K562 (cell line): ENCODE measurements around the gene SYT7. TPM values are rescaled to one million over a fixed set of nuclear protein-coding genes. Genes with fewer than 3 reads are reported as not detected.

Source experiments
- ATAC-seq: fragments of 200-7000 bp; cut with Tn5 transposase; 3 replicates; pipeline ENCODE4 v1.9.1; 2020; ENCODE audit warnings: moderate library complexity
- BruUV-seq: library from RNA; stranded (reverse); fragments of 400-500 nt; replicated peaks from 2 replicates; lab custom pipeline; 2021; lab: Mats Ljungman, UMichigan
- CTCF ChIA-PET: fragments of 300-600 bp; formaldehyde crosslinking; extraction: SDS; loops from one replicate; lab custom pipeline; 2021; ENCODE audit warnings: low intra/inter-chr PET ratio; lab: Yijun Ruan, JAX
- POLR2A ChIA-PET: fragments of 300-600, 350-650 bp; sonication (Branson Sonifier 250); formaldehyde crosslinking; extraction: SDS; loops from one replicate; lab custom pipeline; 2021; ENCODE audit warnings: antibody characterized with exemption, inconsistent platforms; lab: Yijun Ruan, JAX
- DNase-seq, 4 experiments: peaks; one replicate each; pipeline versions ENCODE4 v3.0.0 to v3.0.0-alpha.2; 2011 to 2018; ENCODE audit warnings: low spot score in 3 of 4, mixed read lengths in 3 of 4; ENCODE audit errors: extremely low read depth in 1 of 4
- FAIRE-seq: peaks from 2 replicates; lab custom pipeline; 2011; peaks lifted over from hg19 to GRCh38; lab: Jason Lieb, UNC
- H2AFZ ChIP-seq: 2 replicates; pipeline ENCODE4 v1.6.0; 2011; ENCODE audit warnings: low read depth, low read length, control low read depth, inconsistent platforms
- H3K27ac ChIP-seq: fragments of 200-600 bp; 3 replicates; pipeline ENCODE4 v1.8.0; 2011; ENCODE audit warnings: low read depth, mild to moderate bottlenecking, control low read depth, inconsistent platforms, low read length, moderate library complexity, mixed read lengths; ENCODE audit errors: extremely low read depth
- H3K27me3 ChIP-seq, 2 experiments: fragments of 300-600 bp in 1 of 2; 2 replicates in 1 of 2; 3 replicates in 1 of 2; pipeline versions ENCODE4 v1.6.0 to v1.8.0; 2011; ENCODE audit warnings: inconsistent platforms in 2 of 2, low read length in 2 of 2, mild to moderate bottlenecking in 1 of 2, mixed read lengths in 1 of 2, moderate library complexity in 1 of 2; ENCODE audit not compliant: control insufficient read depth in 2 of 2, insufficient read depth in 2 of 2
- H3K36me3 ChIP-seq: fragments of 300-600 bp; 3 replicates; pipeline ENCODE4 v1.8.0; 2011; ENCODE audit warnings: mild to moderate bottlenecking, low read length, inconsistent platforms; ENCODE audit not compliant: control insufficient read depth, insufficient read depth
- H3K4me1 ChIP-seq, 2 experiments: fragments of 200-600 bp in 1 of 2; replicated peaks in 1 of 2; 2 replicates in 1 of 2; 3 replicates in 1 of 2; pipeline versions ENCODE4 v1.5.1 to v1.8.0; 2011; ENCODE audit warnings: inconsistent platforms in 2 of 2, low read length in 2 of 2, mild to moderate bottlenecking in 1 of 2, mixed read lengths in 1 of 2, moderate library complexity in 1 of 2; ENCODE audit not compliant: control insufficient read depth in 2 of 2, insufficient read depth in 2 of 2
- H3K4me2 ChIP-seq: 2 replicates; pipeline ENCODE4 v1.6.1; 2011; ENCODE audit warnings: low read length, control low read depth, inconsistent platforms, mixed read lengths; ENCODE audit not compliant: insufficient read depth
- H3K4me3 ChIP-seq: fragments of 200-600 bp; sonication (generic), shearing (Covaris generic); 2 replicates; pipeline ENCODE4 v1.5.1; 2016; ENCODE audit warnings: control low read depth, inconsistent platforms
- H3K79me2 ChIP-seq: fragments of 200-600 bp; 3 replicates; pipeline ENCODE4 v1.8.0; 2011; ENCODE audit warnings: low read length, inconsistent platforms; ENCODE audit not compliant: control insufficient read depth, insufficient read depth
- H3K9ac ChIP-seq, 2 experiments: 2 replicates each; pipeline versions ENCODE4 v1.6.0 to v1.6.1; 2011; ENCODE audit warnings: low read depth in 2 of 2, low read length in 2 of 2, control low read depth in 1 of 2, inconsistent platforms in 1 of 2, mild to moderate bottlenecking in 1 of 2, mixed read lengths in 1 of 2; ENCODE audit not compliant: insufficient read depth in 1 of 2
- H3K9me1 ChIP-seq: one replicate; pipeline ENCODE4 v1.6.0; 2011; ENCODE audit warnings: inconsistent platforms, mild to moderate bottlenecking, low read length, moderate library complexity; ENCODE audit not compliant: control insufficient read depth, insufficient read depth
- H3K9me3 ChIP-seq: replicated peaks from 2 replicates; pipeline ENCODE4 v1.5.1; 2011; ENCODE audit warnings: low read depth, low read length, inconsistent platforms; ENCODE audit not compliant: control insufficient read depth, insufficient read depth
- H4K20me1 ChIP-seq: replicated peaks from 2 replicates; pipeline ENCODE4 v1.6.1; 2011; ENCODE audit warnings: low read length, inconsistent platforms, mixed read lengths; ENCODE audit not compliant: control insufficient read depth, insufficient read depth
- CBFA2T3 ChIP-seq: fragments of 450-650 bp; IDR thresholded peaks from 2 replicates; pipeline ENCODE4 v1.6.1; 2017
- CBX2 ChIP-seq: fragments of 200-600 bp; sonication (generic); IDR thresholded peaks from one replicate; pipeline ENCODE4 v1.6.1; 2012; ENCODE audit warnings: mild to moderate bottlenecking, low read length, inconsistent platforms; ENCODE audit not compliant: insufficient read depth, poor library complexity, severe bottlenecking
- CBX8 ChIP-seq: fragments of 200-600 bp; sonication (generic); IDR thresholded peaks from 2 replicates; pipeline ENCODE4 v1.6.1; 2012; ENCODE audit warnings: borderline replicate concordance, mixed run types, low read depth, mild to moderate bottlenecking, moderate library complexity, mixed read lengths, low read length, control low read depth, inconsistent platforms; ENCODE audit not compliant: poor library complexity, severe bottlenecking; ENCODE audit errors: extremely low read depth
- NRF1 ChIP-seq, 2 experiments: fragments of 450-650 bp; IDR thresholded peaks in 1 of 2; conservative IDR thresholded peaks in 1 of 2; 2 replicates each; pipeline ENCODE4 v1.6.1; 2014; ENCODE audit warnings: mild to moderate bottlenecking in 2 of 2
- PRPF4 ChIP-seq: fragments of 200-400 bp; formaldehyde crosslinking; IDR thresholded peaks from one replicate; pipeline ENCODE4 v1.6.1; 2017; ENCODE audit warnings: low read length, low read depth, mild to moderate bottlenecking; ENCODE audit not compliant: insufficient read depth, poor library complexity, severe bottlenecking
- TCF7L2 ChIP-seq: fragments of 150-350 bp; IDR thresholded peaks from 2 replicates; pipeline ENCODE4 v1.6.1; 2016; ENCODE audit warnings: low read depth, mild to moderate bottlenecking, low read length, moderate library complexity
- ZNF431 ChIP-seq: sonication (generic); formaldehyde crosslinking; IDR thresholded peaks from 2 replicates; pipeline ENCODE4 v1.8.0; 2022; ENCODE audit warnings: mild to moderate bottlenecking, missing genetic modification reagents
- ZNF668 ChIP-seq: fragments of 250-450 bp; sonication (Bioruptor Pico); IDR thresholded peaks from 2 replicates; pipeline ENCODE4 v1.8.0; 2022; ENCODE audit warnings: mild to moderate bottlenecking, inconsistent platforms
- ZZZ3 ChIP-seq: fragments of 450-650 bp; IDR thresholded peaks from 2 replicates; pipeline ENCODE4 v1.6.1; 2016; ENCODE audit warnings: antibody characterized with exemption, mild to moderate bottlenecking, moderate library complexity
- WGBS: fragments of 100-300 bp; shearing (Covaris generic); methylation state at CpG from one replicate; pipeline ENCODE4 v1.1.6; 2016; ENCODE audit warnings: low coverage, mixed read lengths; ENCODE audit not compliant: insufficient coverage; ENCODE audit errors: missing lambda C conversion rate; 5-methylcytosine and 5-hydroxymethylcytosine counted together
- in situ Hi-C: fragments of 300-500 bp; cut with MboI; formaldehyde crosslinking; loops from 4 replicates; pipeline ENCODE4 v1.15.0; 2018; ENCODE audit warnings: inconsistent platforms, mixed read lengths
- intact Hi-C: fragments of 100-400 bp; cut with micrococcal nuclease; formaldehyde crosslinking; loops from 2 replicates; pipeline ENCODE4 v1.14.2; 2022
- polyA plus RNA-seq, 8 experiments: library from polyadenylated mRNA; depleted of rRNA in 4 of 8; stranded (reverse) in 5 of 8; unstranded in 3 of 8; fragments of >200 nt; fragmentation: Nextera tagmentation in 2 of 8; fragmentation: Illumina TruSeq in 1 of 8; extraction: Ambion mirVana in 2 of 8; extraction: Trizol in 1 of 8; gene quantifications; 2 replicates each; pipeline versions ENCODE4 v1.2.1 to v1.2.3, GENCODE V29; 2011 to 2014; ENCODE audit warnings: inconsistent platforms in 1 of 8, missing spikeins in 1 of 8
- total RNA-seq, 7 experiments: library from RNA; depleted of rRNA in 6 of 7; stranded (reverse); fragments of >200 nt in 6 of 7; fragmentation: Illumina TruSeq in 2 of 7; extraction: Trizol in 2 of 7; gene quantifications; 2 replicates each; pipeline versions ENCODE4 v1.2.1 to v1.2.3, GENCODE V29; 2011 to 2021; ENCODE audit warnings: low replicate concordance in 1 of 7
- TF ChIP-seq, protein P1 (sequence below): IDR thresholded peaks from 3 replicates; pipeline ENCODE4 v1.6.1; 2011; ENCODE audit warnings: borderline replicate concordance, mild to moderate bottlenecking; ENCODE audit not compliant: insufficient read length, insufficient read depth
- TF ChIP-seq, protein P2 (sequence below): fragments of 200-800 bp; sonication (Bioruptor generic); IDR thresholded peaks from 2 replicates; pipeline ENCODE4 v1.6.1; 2017; ENCODE audit warnings: missing genetic modification characterization, missing compliant biosample characterization
- TF ChIP-seq, protein P3 (sequence below), 2 experiments: fragments of 450-650 bp in 1 of 2; IDR thresholded peaks; 2 replicates each; pipeline ENCODE4 v1.6.1; 2011 to 2017; ENCODE audit warnings: low read depth in 2 of 2, antibody characterized with exemption in 1 of 2, borderline replicate concordance in 1 of 2, low read length in 1 of 2, mild to moderate bottlenecking in 1 of 2, mixed read lengths in 1 of 2; ENCODE audit not compliant: control insufficient read depth in 1 of 2

The SYT7 gene
- total and polyA plus RNA-seq, 9 of the 15 experiments (the other 6 are each of a cell fraction or from before 2014, with no cell fraction given) = 0.01 to 0.51 (median 0.16) TPM; not detected in 1

GRCh38 chr11:61587951-61588727, 7.3 kb upstream of the SYT7 start:
- no peak overlapping the region for H2AFZ ChIP-seq
- no peak overlapping the region for H3K27ac ChIP-seq
- no peaks in the 10 kb centered on the region for H3K36me3 ChIP-seq
- intact Hi-C loops (no loop called here), in situ Hi-C loops (no loop called here)
- H3K4me2 ChIP-seq = peak overlapping the region; percentile 23
- peaks cover 18% of the 10 kb centered on the region for H4K20me1 ChIP-seq
- ATAC-seq = peak; percentile 93
- H3K4me3 ChIP-seq = no peak overlapping the region
- DNase-seq = peak; percentile 48 to 85 (median 82)
- no peaks in the 10 kb centered on the region for H3K9me1 ChIP-seq
- BruUV-seq = no TSS peak
- peak; percentile 74 for FAIRE-seq
- ChIA-PET POLR2A (interaction anchor here (0.7 to 1.2 kb wide), 2 partner anchors 11 to 48 kb away, joined by 3 to 4 read pairs; no protein-coding TSS in a partner anchor), CTCF (no interaction called here)
- no peaks in the 10 kb centered on the region for H3K9me3 ChIP-seq
- H3K4me1 ChIP-seq = peaks cover 3 to 20% of the 10 kb centered on the region in 2 experiments; a peak in 4 of 5 replicates
- WGBS = 8% methylated on average over 29 of the region's 30 CpGs
- peaks cover 12 to 72% of the 10 kb centered on the region in 2 experiments; a peak in 3 of 5 replicates for H3K27me3 ChIP-seq
- no peaks in the 10 kb centered on the region for H3K79me2 ChIP-seq
- H3K9ac ChIP-seq = peak overlapping the region in 1 of 2 experiments; percentile 68; a peak in 2 of 4 replicates
- TF ChIP-seq, protein P1, sequence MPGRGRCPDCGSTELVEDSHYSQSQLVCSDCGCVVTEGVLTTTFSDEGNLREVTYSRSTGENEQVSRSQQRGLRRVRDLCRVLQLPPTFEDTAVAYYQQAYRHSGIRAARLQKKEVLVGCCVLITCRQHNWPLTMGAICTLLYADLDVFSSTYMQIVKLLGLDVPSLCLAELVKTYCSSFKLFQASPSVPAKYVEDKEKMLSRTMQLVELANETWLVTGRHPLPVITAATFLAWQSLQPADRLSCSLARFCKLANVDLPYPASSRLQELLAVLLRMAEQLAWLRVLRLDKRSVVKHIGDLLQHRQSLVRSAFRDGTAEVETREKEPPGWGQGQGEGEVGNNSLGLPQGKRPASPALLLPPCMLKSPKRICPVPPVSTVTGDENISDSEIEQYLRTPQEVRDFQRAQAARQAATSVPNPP = no peak
- no peak for TF ChIP-seq ZNF431 (CRISPR knock-in tag)
- TF ChIP-seq TCF7L2 = no peak
- no peak for TF ChIP-seq PRPF4
- TF ChIP-seq, protein P2, sequence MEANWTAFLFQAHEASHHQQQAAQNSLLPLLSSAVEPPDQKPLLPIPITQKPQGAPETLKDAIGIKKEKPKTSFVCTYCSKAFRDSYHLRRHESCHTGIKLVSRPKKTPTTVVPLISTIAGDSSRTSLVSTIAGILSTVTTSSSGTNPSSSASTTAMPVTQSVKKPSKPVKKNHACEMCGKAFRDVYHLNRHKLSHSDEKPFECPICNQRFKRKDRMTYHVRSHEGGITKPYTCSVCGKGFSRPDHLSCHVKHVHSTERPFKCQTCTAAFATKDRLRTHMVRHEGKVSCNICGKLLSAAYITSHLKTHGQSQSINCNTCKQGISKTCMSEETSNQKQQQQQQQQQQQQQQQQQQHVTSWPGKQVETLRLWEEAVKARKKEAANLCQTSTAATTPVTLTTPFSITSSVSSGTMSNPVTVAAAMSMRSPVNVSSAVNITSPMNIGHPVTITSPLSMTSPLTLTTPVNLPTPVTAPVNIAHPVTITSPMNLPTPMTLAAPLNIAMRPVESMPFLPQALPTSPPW = 0 out of 2 replicates have a peak, but pooled peaks have one; percentile 14
- no peak for TF ChIP-seq CBX2
- TF ChIP-seq, protein P3, sequence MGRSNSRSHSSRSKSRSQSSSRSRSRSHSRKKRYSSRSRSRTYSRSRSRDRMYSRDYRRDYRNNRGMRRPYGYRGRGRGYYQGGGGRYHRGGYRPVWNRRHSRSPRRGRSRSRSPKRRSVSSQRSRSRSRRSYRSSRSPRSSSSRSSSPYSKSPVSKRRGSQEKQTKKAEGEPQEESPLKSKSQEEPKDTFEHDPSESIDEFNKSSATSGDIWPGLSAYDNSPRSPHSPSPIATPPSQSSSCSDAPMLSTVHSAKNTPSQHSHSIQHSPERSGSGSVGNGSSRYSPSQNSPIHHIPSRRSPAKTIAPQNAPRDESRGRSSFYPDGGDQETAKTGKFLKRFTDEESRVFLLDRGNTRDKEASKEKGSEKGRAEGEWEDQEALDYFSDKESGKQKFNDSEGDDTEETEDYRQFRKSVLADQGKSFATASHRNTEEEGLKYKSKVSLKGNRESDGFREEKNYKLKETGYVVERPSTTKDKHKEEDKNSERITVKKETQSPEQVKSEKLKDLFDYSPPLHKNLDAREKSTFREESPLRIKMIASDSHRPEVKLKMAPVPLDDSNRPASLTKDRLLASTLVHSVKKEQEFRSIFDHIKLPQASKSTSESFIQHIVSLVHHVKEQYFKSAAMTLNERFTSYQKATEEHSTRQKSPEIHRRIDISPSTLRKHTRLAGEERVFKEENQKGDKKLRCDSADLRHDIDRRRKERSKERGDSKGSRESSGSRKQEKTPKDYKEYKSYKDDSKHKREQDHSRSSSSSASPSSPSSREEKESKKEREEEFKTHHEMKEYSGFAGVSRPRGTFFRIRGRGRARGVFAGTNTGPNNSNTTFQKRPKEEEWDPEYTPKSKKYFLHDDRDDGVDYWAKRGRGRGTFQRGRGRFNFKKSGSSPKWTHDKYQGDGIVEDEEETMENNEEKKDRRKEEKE (IDR thresholded peaks at IDR 0.05; ENCODE audit: borderline replicate concordance in 1 of 2, control insufficient read depth in 1 of 2, low read depth in 2 of 2, low read length in 1 of 2) = no peak
- TF ChIP-seq ZZZ3 = no peak
- no peak for TF ChIP-seq CBX8
- no peak for TF ChIP-seq CBFA2T3
- TF ChIP-seq ZNF668 (CRISPR knock-in tag) = no peak
- TF ChIP-seq NRF1 (conservative IDR thresholded peaks at IDR 0.05 in 1 of 2, IDR thresholded peaks at IDR 0.05 in 1 of 2) = peak; percentile 2 to 31; a peak in 1 of 4 replicates
